SU-DHL-6 (cell line): Measurements from ENCODE around the gene PRDM5.

Source experiments
- H2AFZ ChIP-seq: fragments of 200-600 bp; sonication (generic); 2 replicates; pipeline ENCODE4 v1.6.1; 2014; ENCODE audit warnings: low read depth, mild to moderate bottlenecking, moderate library complexity, mixed read lengths, antibody characterized with exemption, low read length; ENCODE audit not compliant: severe bottlenecking
- H3F3A ChIP-seq: fragments of 200-600 bp; shearing (Covaris generic); 2 replicates; pipeline ENCODE4 v1.6.0; 2016; ENCODE audit warnings: antibody characterized with exemption, mild to moderate bottlenecking; ENCODE audit not compliant: insufficient read depth
- H3K27ac ChIP-seq: fragments of 200-600 bp; sonication (generic); 2 replicates; pipeline ENCODE4 v1.5.1; 2016; ENCODE audit warnings: low read depth, mild to moderate bottlenecking, low read length, moderate library complexity, mixed read lengths
- H3K27me3 ChIP-seq: fragments of 200-600 bp; sonication (generic), shearing (Covaris generic); 2 replicates; pipeline ENCODE4 v1.6.0; 2014; ENCODE audit warnings: mild to moderate bottlenecking, low read length
- H3K36me3 ChIP-seq: fragments of 200-600 bp; sonication (generic); 2 replicates; pipeline ENCODE4 v1.6.1; 2014; ENCODE audit warnings: mild to moderate bottlenecking, low read length, mixed read lengths
- H3K4me2 ChIP-seq: fragments of 300-600, 200-600 bp; shearing (Covaris generic), sonication (generic); 2 replicates; pipeline ENCODE4 v1.6.0; 2014; ENCODE audit warnings: low read length, low read depth, mild to moderate bottlenecking; ENCODE audit not compliant: poor library complexity, severe bottlenecking
- H3K4me3 ChIP-seq: fragments of 200-600 bp; sonication (generic); 2 replicates; pipeline ENCODE4 v1.5.1; 2014; ENCODE audit warnings: antibody characterized with exemption, low read length, mild to moderate bottlenecking, mixed read lengths; ENCODE audit not compliant: insufficient read depth, poor library complexity, severe bottlenecking
- H3K79me2 ChIP-seq: fragments of 200-600 bp; sonication (generic); 2 replicates; pipeline ENCODE4 v1.6.1; 2014; ENCODE audit warnings: mild to moderate bottlenecking, low read length, moderate library complexity; ENCODE audit not compliant: insufficient read depth
- H3K9ac ChIP-seq: fragments of 200-600 bp; sonication (generic); 2 replicates; pipeline ENCODE4 v1.7.0; 2014; ENCODE audit warnings: mild to moderate bottlenecking, low read length
- H3K9me2 ChIP-seq: fragments of 200-600 bp; sonication (generic); replicated peaks from 2 replicates; pipeline ENCODE4 v1.6.1; 2014; ENCODE audit warnings: low read length; ENCODE audit not compliant: insufficient read depth
- H3K9me3 ChIP-seq: fragments of 200-600 bp; sonication (generic); 2 replicates; pipeline ENCODE4 v1.6.1; 2014; ENCODE audit warnings: low read length, mixed read lengths; ENCODE audit not compliant: insufficient read depth
- H4K20me1 ChIP-seq: fragments of 200-600 bp; sonication (generic); 2 replicates; pipeline ENCODE4 v1.6.1; 2014; ENCODE audit warnings: low read depth, mild to moderate bottlenecking, antibody characterized with exemption, low read length, moderate library complexity, mixed read lengths
- EZH2phosphoT487 ChIP-seq: fragments of 200-600 bp; sonication (generic), shearing (Covaris generic); conservative IDR thresholded peaks from 2 replicates; pipeline ENCODE4 v1.6.1; 2018; ENCODE audit warnings: mild to moderate bottlenecking, antibody characterized with exemption, low read length, moderate library complexity, mixed read lengths
- TF ChIP-seq, protein P1 (sequence below): fragments of 200-600 bp; sonication (generic); IDR thresholded peaks from one replicate; pipeline ENCODE4 v1.5.1; 2017; ENCODE audit warnings: antibody characterized with exemption, mild to moderate bottlenecking, low read length, moderate library complexity; ENCODE audit not compliant: insufficient read depth, poor library complexity, severe bottlenecking

The PRDM5 gene

DNA sequence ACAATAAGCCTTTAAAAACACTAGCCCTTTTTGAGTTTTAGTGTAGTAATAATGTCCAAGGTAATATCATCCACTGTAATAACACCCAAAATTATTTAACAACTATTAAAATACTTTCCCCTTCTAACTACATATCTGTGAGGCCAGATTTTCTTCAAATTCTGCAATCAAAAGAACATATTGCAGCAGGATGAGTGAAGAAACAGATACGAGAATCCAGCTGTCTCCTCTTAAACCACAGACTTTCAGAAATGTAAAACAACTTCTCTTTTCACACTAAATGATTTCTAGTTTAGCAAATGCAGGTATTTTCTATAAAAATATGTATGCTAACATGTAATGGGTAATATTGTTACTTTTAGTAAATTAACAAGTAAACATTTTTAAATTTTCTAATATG, 148.9 kb downstream of the PRDM5 start:
- TF ChIP-seq, protein P1, sequence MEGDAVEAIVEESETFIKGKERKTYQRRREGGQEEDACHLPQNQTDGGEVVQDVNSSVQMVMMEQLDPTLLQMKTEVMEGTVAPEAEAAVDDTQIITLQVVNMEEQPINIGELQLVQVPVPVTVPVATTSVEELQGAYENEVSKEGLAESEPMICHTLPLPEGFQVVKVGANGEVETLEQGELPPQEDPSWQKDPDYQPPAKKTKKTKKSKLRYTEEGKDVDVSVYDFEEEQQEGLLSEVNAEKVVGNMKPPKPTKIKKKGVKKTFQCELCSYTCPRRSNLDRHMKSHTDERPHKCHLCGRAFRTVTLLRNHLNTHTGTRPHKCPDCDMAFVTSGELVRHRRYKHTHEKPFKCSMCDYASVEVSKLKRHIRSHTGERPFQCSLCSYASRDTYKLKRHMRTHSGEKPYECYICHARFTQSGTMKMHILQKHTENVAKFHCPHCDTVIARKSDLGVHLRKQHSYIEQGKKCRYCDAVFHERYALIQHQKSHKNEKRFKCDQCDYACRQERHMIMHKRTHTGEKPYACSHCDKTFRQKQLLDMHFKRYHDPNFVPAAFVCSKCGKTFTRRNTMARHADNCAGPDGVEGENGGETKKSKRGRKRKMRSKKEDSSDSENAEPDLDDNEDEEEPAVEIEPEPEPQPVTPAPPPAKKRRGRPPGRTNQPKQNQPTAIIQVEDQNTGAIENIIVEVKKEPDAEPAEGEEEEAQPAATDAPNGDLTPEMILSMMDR: no peak
- TF ChIP-seq EZH2phosphoT487: no peak
- Histone ChIP-seq H3K9me3 (no peaks in the 10 kb centered on the region), H2AFZ (no peak overlapping the region), H3K27ac (no peak overlapping the region), H3K9me2 (no peaks in the 10 kb centered on the region), H4K20me1 (no peaks in the 10 kb centered on the region), H3K9ac (no peak overlapping the region), H3K36me3 (no peaks in the 10 kb centered on the region), H3K27me3 (no peaks in the 10 kb centered on the region), H3K4me2 (no peak overlapping the region), H3K79me2 (no peaks in the 10 kb centered on the region), H3F3A (no peaks in the 10 kb centered on the region), H3K4me3 (no peak overlapping the region)

DNA sequence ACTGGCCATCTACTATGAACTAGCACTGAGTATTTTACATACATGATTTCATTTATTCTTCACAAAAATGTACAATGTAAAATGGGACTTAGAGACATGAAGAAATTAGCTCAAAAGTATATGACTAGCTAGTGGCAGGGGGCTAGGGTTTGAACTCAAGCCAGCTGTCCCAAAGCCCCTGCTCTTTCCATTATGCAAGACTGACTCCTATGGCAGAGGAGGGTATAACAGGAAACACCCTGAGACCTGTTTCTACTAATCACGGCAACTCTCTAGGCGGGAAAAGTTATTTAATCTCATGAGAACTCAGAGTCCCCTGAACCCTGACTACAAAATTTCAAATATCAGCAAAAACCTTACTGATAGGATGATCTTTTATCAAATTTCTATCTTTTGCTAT, 150.6 kb downstream of the PRDM5 start:
- Histone ChIP-seq H3K9me2 (no peaks in the 10 kb centered on the region), H3F3A (no peaks in the 10 kb centered on the region), H3K4me3 (no peak overlapping the region), H3K27me3 (no peaks in the 10 kb centered on the region), H3K79me2 (no peaks in the 10 kb centered on the region), H3K27ac (no peak overlapping the region), H4K20me1 (no peaks in the 10 kb centered on the region), H3K9me3 (no peaks in the 10 kb centered on the region), H3K4me2 (no peak overlapping the region), H3K36me3 (no peaks in the 10 kb centered on the region), H3K9ac (no peak overlapping the region), H2AFZ (no peak overlapping the region)
- TF ChIP-seq, protein P1: no peak
- TF ChIP-seq EZH2phosphoT487: no peak

DNA sequence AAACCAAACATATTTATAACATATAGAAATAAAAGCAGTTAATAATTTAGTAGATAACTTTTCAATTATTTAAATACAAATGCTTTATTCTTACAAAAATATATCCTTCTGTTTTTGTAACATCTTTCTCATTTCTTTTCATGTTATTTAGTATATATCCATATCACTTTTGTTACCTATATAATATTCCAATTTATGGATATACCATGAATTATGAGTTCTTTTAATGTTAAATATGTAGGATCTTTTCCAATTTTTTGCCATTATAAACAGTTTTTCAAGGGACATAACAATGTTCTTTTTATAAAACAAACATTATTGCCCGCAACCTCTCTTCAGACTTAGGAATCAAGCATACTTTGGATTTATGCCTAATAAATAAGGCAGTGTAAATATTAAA, 151.6 kb downstream of the PRDM5 start:
- H3K4me3 ChIP-seq: no peak overlapping the region
- no peaks in the 10 kb centered on the region for H4K20me1 ChIP-seq
- H3K79me2 ChIP-seq: no peaks in the 10 kb centered on the region
- no peak overlapping the region for H3K9ac ChIP-seq
- no peaks in the 10 kb centered on the region for H3K9me2 ChIP-seq
- no peaks in the 10 kb centered on the region for H3K9me3 ChIP-seq
- no peak overlapping the region for H2AFZ ChIP-seq
- no peaks in the 10 kb centered on the region for H3K36me3 ChIP-seq
- H3F3A ChIP-seq: no peaks in the 10 kb centered on the region
- TF ChIP-seq, protein P1: no peak
- TF ChIP-seq EZH2phosphoT487: no peak
- no peak overlapping the region for H3K4me2 ChIP-seq
- no peaks in the 10 kb centered on the region for H3K27me3 ChIP-seq
- no peak overlapping the region for H3K27ac ChIP-seq
